HepG2 (cell line): ENCODE results near the gene RPL41. TPM values are rescaled to one million over a fixed set of nuclear protein-coding genes. Genes with fewer than 3 reads are reported as not detected.

Experiments
- FIP1L1 ChIP-seq: fragments of 200-400 bp; formaldehyde crosslinking; IDR thresholded peaks from 2 replicates; pipeline ENCODE4 v1.6.1; 2018; ENCODE audit warnings: low read depth, mild to moderate bottlenecking, low read length, moderate library complexity, borderline replicate concordance; ENCODE audit not compliant: insufficient read depth
- FLYWCH1 ChIP-seq: sonication (generic); formaldehyde crosslinking; IDR thresholded peaks from 2 replicates; pipeline ENCODE4 v1.8.1; 2023; ENCODE audit warnings: mild to moderate bottlenecking, missing genetic modification reagents
- HOXA3 ChIP-seq: sonication (generic); formaldehyde crosslinking; IDR thresholded peaks from 2 replicates; pipeline ENCODE4 v1.5.0; 2020; ENCODE audit warnings: missing genetic modification reagents
- LRRFIP1 ChIP-seq: sonication (generic); formaldehyde crosslinking; conservative IDR thresholded peaks from 2 replicates; pipeline ENCODE4 v1.4.0; 2020; ENCODE audit warnings: missing genetic modification reagents
- PREB ChIP-seq: sonication (generic); formaldehyde crosslinking; IDR thresholded peaks from 2 replicates; pipeline ENCODE4 v1.4.0; 2020; ENCODE audit warnings: missing genetic modification reagents
- RCOR2 ChIP-seq: IDR thresholded peaks from 2 replicates; pipeline ENCODE4 v1.6.1; 2016; ENCODE audit warnings: missing biosample characterization, missing genetic modification reagents
- SMARCE1 ChIP-seq: fragments of 450-650 bp; IDR thresholded peaks from 2 replicates; pipeline ENCODE4 v1.6.1; 2017; ENCODE audit warnings: borderline replicate concordance
- TAF15 ChIP-seq: fragments of 200-400 bp; formaldehyde crosslinking; IDR thresholded peaks from one replicate; pipeline ENCODE4 v1.6.1; 2018; ENCODE audit warnings: mild to moderate bottlenecking, low read depth, low read length; ENCODE audit not compliant: poor library complexity, severe bottlenecking
- TOE1 ChIP-seq: sonication (generic); formaldehyde crosslinking; IDR thresholded peaks from 2 replicates; pipeline ENCODE4 v1.4.0; 2020; ENCODE audit warnings: mild to moderate bottlenecking, missing genetic modification reagents
- ZNF142 ChIP-seq: sonication (generic); formaldehyde crosslinking; IDR thresholded peaks from 2 replicates; pipeline ENCODE4 v1.4.0; 2020; ENCODE audit warnings: missing genetic modification reagents
- ZNF335 ChIP-seq: sonication (generic); formaldehyde crosslinking; IDR thresholded peaks from 2 replicates; pipeline ENCODE4 v1.4.0; 2020; ENCODE audit warnings: missing genetic modification reagents
- ZNF7 ChIP-seq: IDR thresholded peaks from 2 replicates; pipeline ENCODE4 v1.6.1; 2016; ENCODE audit warnings: missing biosample characterization, missing genetic modification reagents
- ZNF777 ChIP-seq: sonication (generic); formaldehyde crosslinking; IDR thresholded peaks from 2 replicates; pipeline ENCODE4 v1.4.0; 2020; ENCODE audit warnings: missing genetic modification reagents
- ZNF891 ChIP-seq: sonication (generic); formaldehyde crosslinking; IDR thresholded peaks from 2 replicates; pipeline ENCODE4 v1.5.0; 2020; ENCODE audit warnings: mild to moderate bottlenecking, missing genetic modification reagents
- ZXDC ChIP-seq: sonication (generic); formaldehyde crosslinking; IDR thresholded peaks from 2 replicates; pipeline ENCODE4 v1.5.0; 2020; ENCODE audit warnings: mild to moderate bottlenecking, missing genetic modification reagents
- polyA plus RNA-seq, 8 experiments: library from polyadenylated mRNA; depleted of rRNA in 3 of 8; stranded (reverse) in 7 of 8; unstranded in 1 of 8; fragments of >200 nt; fragmentation: Illumina TruSeq in 4 of 8; extraction: Trizol in 4 of 8; gene quantifications; 2 replicates each; pipeline versions ENCODE4 v1.2.1 to v1.2.3, GENCODE V29; 2011 to 2016; ENCODE audit warnings: low read depth in 4 of 8, missing spikeins in 1 of 8, mixed read lengths in 1 of 8; ENCODE audit not compliant: insufficient read depth in 1 of 8
- total RNA-seq, 5 experiments: library from RNA; depleted of rRNA; stranded (reverse); fragments of >200 nt; fragmentation: Illumina TruSeq; extraction: Trizol; gene quantifications; 2 replicates each; pipeline ENCODE4 v1.2.3, GENCODE V29; 2016; ENCODE audit warnings: low read depth in 1 of 5

The RPL41 gene
- total and polyA plus RNA-seq, 2 of the 13 experiments (the other 11 are each of a cell fraction or from before 2014, with no cell fraction given): 4,012 to 7,670 TPM

GRCh38 chr12:56116267-56117081, at the start of gene RPL41 (continued):
- TF ChIP-seq TAF15: no peak
- no peak for TF ChIP-seq FIP1L1
- TF ChIP-seq ZNF777 (CRISPR knock-in tag): peak; percentile 49; the same call in 1 of the 2 replicates
- no peak for TF ChIP-seq PREB
- TF ChIP-seq ZNF142 (CRISPR knock-in tag): no peak
- TF ChIP-seq LRRFIP1: no peak
- peak; percentile 76; the same call in 1 of the 2 replicates for TF ChIP-seq ZNF335
- TF ChIP-seq ZNF7 (CRISPR knock-in tag): no peak
- TF ChIP-seq HOXA3 (CRISPR knock-in tag): peak; percentile 88
- TF ChIP-seq SMARCE1: no peak
- no peak for TF ChIP-seq ZXDC
- TF ChIP-seq ZNF891 (CRISPR knock-in tag): 0 out of 2 replicates have a peak, but pooled peaks have one; percentile 66
- TF ChIP-seq RCOR2 (CRISPR knock-in tag): no peak; the same call in 1 of the 2 replicates
- TF ChIP-seq TOE1 (CRISPR knock-in tag): peak; percentile 46; the same call in 1 of the 2 replicates
- TF ChIP-seq FLYWCH1 (CRISPR knock-in tag): no peak
